WERI-Rb-1 (cell line): Measurements from ENCODE around the gene AOPEP.

Experiments
- DNase-seq: peaks from one replicate; pipeline ENCODE4 v3.0.0-alpha.2; 2020
- H3K27ac ChIP-seq: fragments of 250-450 bp; sonication (Bioruptor Pico); 2 replicates; pipeline ENCODE4 v1.5.1; 2020; ENCODE audit warnings: mild to moderate bottlenecking, moderate library complexity
- H3K27me3 ChIP-seq: fragments of 250-450 bp; sonication (Bioruptor Pico); 2 replicates; pipeline ENCODE4 v1.5.1; 2021; ENCODE audit warnings: mild to moderate bottlenecking, low read depth, moderate library complexity; ENCODE audit not compliant: insufficient read depth, severe bottlenecking
- H3K36me3 ChIP-seq: fragments of 250-450 bp; sonication (Bioruptor Pico); 2 replicates; pipeline ENCODE4 v1.5.1; 2020; ENCODE audit warnings: mild to moderate bottlenecking, moderate library complexity
- H3K4me3 ChIP-seq: 2 replicates; pipeline ENCODE4 v1.5.1; 2011; ENCODE audit warnings: low read depth, mild to moderate bottlenecking, control low read depth, low read length
- H3K9me3 ChIP-seq: fragments of 250-450 bp; sonication (Bioruptor Pico); 2 replicates; pipeline ENCODE4 v1.5.1; 2021; ENCODE audit warnings: mild to moderate bottlenecking, moderate library complexity; ENCODE audit not compliant: severe bottlenecking
- TF ChIP-seq, protein P1 (sequence below): IDR thresholded peaks from 2 replicates; pipeline ENCODE4 v1.5.1; 2011; ENCODE audit warnings: low read depth, mild to moderate bottlenecking, control low read depth, inconsistent platforms, low read length

AOPEP gene

DNA sequence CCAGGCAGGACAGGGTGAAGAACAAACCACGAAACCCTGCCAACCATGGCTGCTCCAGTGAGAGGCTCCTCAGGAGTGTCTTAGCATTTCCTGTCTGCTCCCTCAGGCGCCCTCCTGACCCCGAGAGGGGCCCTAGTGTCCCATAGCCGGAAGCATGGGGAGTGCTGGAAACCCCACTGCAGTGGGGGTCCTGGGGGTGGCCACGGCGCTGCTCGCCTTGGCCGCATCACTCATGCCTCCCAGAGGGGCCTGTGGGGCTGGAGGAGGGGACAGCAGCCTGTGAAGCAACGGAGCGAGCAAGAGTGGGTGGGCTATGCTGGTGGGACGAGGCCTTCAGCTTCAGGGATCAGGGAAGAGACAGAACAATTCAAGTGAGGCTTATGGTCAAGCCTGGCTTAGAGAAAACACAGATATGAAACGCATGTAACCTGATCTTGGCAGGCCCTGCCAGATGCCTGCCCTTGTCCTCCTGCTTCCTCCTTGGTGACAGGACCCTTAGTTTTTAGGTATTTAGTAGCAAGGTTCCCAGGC lies 372.0 kb downstream of the AOPEP start:
- no peak for DNase-seq
- no peaks in the 10 kb centered on the region for H3K9me3 ChIP-seq
- no peak overlapping the region for H3K4me3 ChIP-seq
- TF ChIP-seq, protein P1, sequence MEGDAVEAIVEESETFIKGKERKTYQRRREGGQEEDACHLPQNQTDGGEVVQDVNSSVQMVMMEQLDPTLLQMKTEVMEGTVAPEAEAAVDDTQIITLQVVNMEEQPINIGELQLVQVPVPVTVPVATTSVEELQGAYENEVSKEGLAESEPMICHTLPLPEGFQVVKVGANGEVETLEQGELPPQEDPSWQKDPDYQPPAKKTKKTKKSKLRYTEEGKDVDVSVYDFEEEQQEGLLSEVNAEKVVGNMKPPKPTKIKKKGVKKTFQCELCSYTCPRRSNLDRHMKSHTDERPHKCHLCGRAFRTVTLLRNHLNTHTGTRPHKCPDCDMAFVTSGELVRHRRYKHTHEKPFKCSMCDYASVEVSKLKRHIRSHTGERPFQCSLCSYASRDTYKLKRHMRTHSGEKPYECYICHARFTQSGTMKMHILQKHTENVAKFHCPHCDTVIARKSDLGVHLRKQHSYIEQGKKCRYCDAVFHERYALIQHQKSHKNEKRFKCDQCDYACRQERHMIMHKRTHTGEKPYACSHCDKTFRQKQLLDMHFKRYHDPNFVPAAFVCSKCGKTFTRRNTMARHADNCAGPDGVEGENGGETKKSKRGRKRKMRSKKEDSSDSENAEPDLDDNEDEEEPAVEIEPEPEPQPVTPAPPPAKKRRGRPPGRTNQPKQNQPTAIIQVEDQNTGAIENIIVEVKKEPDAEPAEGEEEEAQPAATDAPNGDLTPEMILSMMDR = no peak
- no peak overlapping the region for H3K27ac ChIP-seq
- no peaks in the 10 kb centered on the region for H3K27me3 ChIP-seq
- peaks cover 41% of the 10 kb centered on the region for H3K36me3 ChIP-seq

- H3K36me3 ChIP-seq = peaks cover 41% of the 10 kb centered on the region
- no peaks in the 10 kb centered on the region for H3K9me3 ChIP-seq
- H3K27me3 ChIP-seq = no peaks in the 10 kb centered on the region
- no peak overlapping the region for H3K27ac ChIP-seq
- TF ChIP-seq, protein P1 = no peak
- no peak for DNase-seq
- H3K4me3 ChIP-seq = no peak overlapping the region
These were observed 373.0 kb downstream of the AOPEP start for GRCh38 chr9:95099321-95100070.

- H3K4me3 ChIP-seq = no peak overlapping the region
- H3K9me3 ChIP-seq = no peaks in the 10 kb centered on the region
- TF ChIP-seq, protein P1 = no peak
- H3K27me3 ChIP-seq = no peaks in the 10 kb centered on the region
- no peak for DNase-seq
- peaks cover 35% of the 10 kb centered on the region for H3K36me3 ChIP-seq
- no peak overlapping the region for H3K27ac ChIP-seq
These were observed 373.6 kb downstream of the AOPEP start for GRCh38 chr9:95100071-95100627.

DNA sequence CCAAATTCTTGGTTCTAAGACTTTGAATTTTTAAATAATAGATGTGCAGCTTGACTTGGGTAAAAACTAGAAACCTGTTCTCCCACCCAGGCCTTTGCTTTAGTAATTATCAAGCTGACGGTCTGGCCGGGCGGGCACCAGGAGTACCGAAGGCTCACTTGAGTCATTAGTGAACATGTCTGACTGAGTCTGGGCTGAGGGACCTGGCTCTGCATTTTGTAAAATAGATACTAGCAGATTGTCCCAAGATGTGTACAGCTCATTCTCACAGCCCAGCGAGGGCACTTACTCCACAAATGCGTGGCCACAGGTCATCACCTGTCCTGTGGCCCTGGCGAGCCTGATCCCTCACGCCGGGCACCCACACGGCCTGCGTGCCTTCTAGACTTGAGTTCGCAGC lies 374.8 kb downstream of the AOPEP start:
- Histone ChIP-seq H3K4me3 (no peak overlapping the region), H3K9me3 (no peaks in the 10 kb centered on the region), H3K27me3 (no peaks in the 10 kb centered on the region), H3K36me3 (peaks cover 43% of the 10 kb centered on the region), H3K27ac (no peak overlapping the region)
- TF ChIP-seq, protein P1 = no peak
- no peak for DNase-seq

GRCh38 chr9:95102001-95102433 lies 375.5 kb downstream of the AOPEP start:
- H3K4me3 ChIP-seq = no peak overlapping the region
- no peak for DNase-seq
- H3K27ac ChIP-seq = no peak overlapping the region
- H3K27me3 ChIP-seq = no peaks in the 10 kb centered on the region
- H3K9me3 ChIP-seq = no peaks in the 10 kb centered on the region
- TF ChIP-seq, protein P1 = no peak
- H3K36me3 ChIP-seq = peaks cover 47% of the 10 kb centered on the region

- no peaks in the 10 kb centered on the region for H3K9me3 ChIP-seq
- TF ChIP-seq, protein P1 = no peak
- peaks cover 51% of the 10 kb centered on the region for H3K36me3 ChIP-seq
- H3K27me3 ChIP-seq = no peaks in the 10 kb centered on the region
- H3K4me3 ChIP-seq = no peak overlapping the region
- no peak for DNase-seq
- H3K27ac ChIP-seq = no peak overlapping the region
These were observed 376.1 kb downstream of the AOPEP start for GRCh38 chr9:95102572-95102971.
